Peyer's patch (tissue), 4 donors: Measurements from ENCODE around the gene NCKAP5. TPM values are rescaled to one million over a fixed set of nuclear protein-coding genes. Genes with fewer than 3 reads are reported as not detected.

Experiments used
- DNase-seq, 3 donors: peaks; one replicate each; pipeline ENCODE4 v3.0.0-alpha.2; 2017 to 2019
- H3K27ac ChIP-seq, 4 donors: fragments of 200-600 bp; sonication (generic); one replicate each; pipeline ENCODE4 v1.5.1; 2016 to 2019
- H3K27me3 ChIP-seq, 2 donors: fragments of 200-600 bp; sonication (generic); one replicate each; pipeline ENCODE4 v1.5.1; 2019
- H3K36me3 ChIP-seq, 3 donors: fragments of 200-600 bp; sonication (generic); one replicate each; pipeline ENCODE4 v1.5.1; 2016 to 2019
- H3K4me1 ChIP-seq, 4 donors: fragments of 200-600 bp; sonication (generic); one replicate each; pipeline ENCODE4 v1.5.1; 2016 to 2019
- H3K4me3 ChIP-seq, 4 donors: fragments of 200-600 bp; sonication (generic); 1 replicate in 3 of 4; 2 replicates in 1 of 4; pipeline ENCODE4 v1.5.1; 2016 to 2019; ENCODE audit warnings: mild to moderate bottlenecking in 1 of 4
- H3K9me3 ChIP-seq, 4 donors: fragments of 200-600 bp; sonication (generic); one replicate each; pipeline ENCODE4 v1.5.1; 2016 to 2019; ENCODE audit warnings: mild to moderate bottlenecking in 1 of 4
- CTCF ChIP-seq, 6 experiments: fragments of 450-650 bp in 4 of 6; fragments of 200-600 bp in 2 of 6; sonication (generic) in 1 of 6; IDR thresholded peaks; one replicate each; pipeline ENCODE4 v1.5.1; 2017 to 2019; ENCODE audit warnings: antibody characterized with exemption in 6 of 6, mild to moderate bottlenecking in 3 of 6, moderate library complexity in 1 of 6
- POLR2A ChIP-seq, 2 donors: fragments of 450-650 bp; IDR thresholded peaks; one replicate each; pipeline ENCODE4 v1.5.1; 2017; ENCODE audit warnings: antibody characterized with exemption in 2 of 2, mild to moderate bottlenecking in 2 of 2, moderate library complexity in 2 of 2
- total RNA-seq, 4 donors: library from RNA; depleted of rRNA; stranded (reverse); fragments of >200 nt; gene quantifications; one replicate each; pipeline ENCODE4 v1.1.0, GENCODE V29; 2016

The NCKAP5 gene
- total RNA-seq, 4 donors from 2014 or later = 9.1 to 28.5 (median 22.5) TPM

- Histone ChIP-seq H3K27ac (no peak overlapping the region), H3K4me3 (no peak overlapping the region), H3K4me1 (no peaks in the 10 kb centered on the region), H3K27me3 (no peaks in the 10 kb centered on the region), H3K36me3 (no peaks in the 10 kb centered on the region), H3K9me3 (no peaks in the 10 kb centered on the region)
- DNase-seq = no peak
- no peak for TF ChIP-seq POLR2A (IDR thresholded peaks at IDR 0.05)
- no peak for TF ChIP-seq CTCF (IDR thresholded peaks at IDR 0.05)
Measured at GRCh38 chr2:132747046-132747445, 821.2 kb downstream of the NCKAP5 start.

- Histone ChIP-seq H3K4me3 (no peak overlapping the region), H3K4me1 (no peaks in the 10 kb centered on the region), H3K9me3 (no peaks in the 10 kb centered on the region), H3K27ac (no peak overlapping the region), H3K36me3 (no peaks in the 10 kb centered on the region), H3K27me3 (no peaks in the 10 kb centered on the region)
- no peak for TF ChIP-seq CTCF (IDR thresholded peaks at IDR 0.05)
- TF ChIP-seq POLR2A (IDR thresholded peaks at IDR 0.05) = no peak
- DNase-seq = no peak
Measured at GRCh38 chr2:132741754-132742153, 826.5 kb downstream of the NCKAP5 start.

GRCh38 chr2:132740081-132740720 lies 828.1 kb downstream of the NCKAP5 start:
- DNase-seq = no peak
- TF ChIP-seq CTCF (IDR thresholded peaks at IDR 0.05) (no peak), POLR2A (IDR thresholded peaks at IDR 0.05) (no peak)
- Histone ChIP-seq H3K4me1 (no peaks in the 10 kb centered on the region), H3K36me3 (no peaks in the 10 kb centered on the region), H3K9me3 (no peaks in the 10 kb centered on the region), H3K4me3 (no peak overlapping the region), H3K27me3 (no peaks in the 10 kb centered on the region), H3K27ac (no peak overlapping the region)

- no peaks in the 10 kb centered on the region for H3K27me3 ChIP-seq
- no peak overlapping the region for H3K4me3 ChIP-seq
- H3K36me3 ChIP-seq = no peaks in the 10 kb centered on the region
- TF ChIP-seq POLR2A (IDR thresholded peaks at IDR 0.05) = no peak
- no peak for TF ChIP-seq CTCF (IDR thresholded peaks at IDR 0.05)
- H3K27ac ChIP-seq = no peak overlapping the region
- H3K9me3 ChIP-seq = no peaks in the 10 kb centered on the region
- no peaks in the 10 kb centered on the region for H3K4me1 ChIP-seq
- no peak for DNase-seq
Measured at GRCh38 chr2:132738223-132738622, 830.0 kb downstream of the NCKAP5 start.

- Histone ChIP-seq H3K27ac (no peak overlapping the region), H3K4me3 (no peak overlapping the region), H3K27me3 (no peaks in the 10 kb centered on the region), H3K4me1 (no peaks in the 10 kb centered on the region), H3K36me3 (no peaks in the 10 kb centered on the region), H3K9me3 (no peaks in the 10 kb centered on the region)
- TF ChIP-seq CTCF (IDR thresholded peaks at IDR 0.05) = no peak
- TF ChIP-seq POLR2A (IDR thresholded peaks at IDR 0.05) = no peak
- DNase-seq = no peak
Measured at GRCh38 chr2:132736059-132736458, 832.2 kb downstream of the NCKAP5 start.

GRCh38 chr2:132734961-132735360 lies 833.3 kb downstream of the NCKAP5 start:
- Histone ChIP-seq H3K27me3 (no peaks in the 10 kb centered on the region), H3K9me3 (no peaks in the 10 kb centered on the region)

More at GRCh38 chr2:132734961-132735360, 833.3 kb downstream of the NCKAP5 start:
- no peak for DNase-seq
- H3K4me3 ChIP-seq = no peak overlapping the region
- no peaks in the 10 kb centered on the region for H3K4me1 ChIP-seq
- TF ChIP-seq CTCF (IDR thresholded peaks at IDR 0.05) = no peak
- no peaks in the 10 kb centered on the region for H3K36me3 ChIP-seq
- H3K27ac ChIP-seq = no peak overlapping the region
